ENCODE results near the gene RAMP3. TPM values are rescaled to one million over a fixed set of nuclear protein-coding genes. Genes with fewer than 3 reads are reported as not detected.

Gene RAMP3
- total and polyA plus RNA-seq, 9 of the 15 experiments (the other 6 are each of a cell fraction or from before 2014, with no cell fraction given), result not detected

- Histone ChIP-seq H3K4me1 (replicated peaks in 1 of 2; ENCODE audit: control insufficient read depth in 2 of 2, insufficient read depth in 2 of 2, low read length in 2 of 2) (peaks cover 0 to 8% of the 10 kb centered on the region in 2 experiments; a peak in 1 of 5 replicates), H2AFZ (ENCODE audit: low read depth, low read length) (no peak overlapping the region), H3K79me2 (ENCODE audit: control insufficient read depth, insufficient read depth, low read length) (no peaks in the 10 kb centered on the region), H4K20me1 (replicated peaks; ENCODE audit: control insufficient read depth, insufficient read depth, low read length) (no peaks in the 10 kb centered on the region), H3K27me3 (ENCODE audit: control insufficient read depth in 2 of 2, insufficient read depth in 2 of 2, low read length in 2 of 2) (peaks cover 27 to 55% of the 10 kb centered on the region in 2 experiments), H3K36me3 (ENCODE audit: control insufficient read depth, insufficient read depth, low read length) (no peaks in the 10 kb centered on the region), H3K9me3 (replicated peaks; ENCODE audit: control insufficient read depth, insufficient read depth, low read depth, low read length) (no peaks in the 10 kb centered on the region), H3K4me3 (no peak overlapping the region), H3K4me2 (ENCODE audit: insufficient read depth, low read length) (no peak overlapping the region), H3K9ac (ENCODE audit: insufficient read depth in 1 of 2, low read depth in 2 of 2, low read length in 2 of 2) (no peak overlapping the region), H3K27ac (ENCODE audit: extremely low read depth, low read depth, low read length) (no peak overlapping the region), H3K9me1 (ENCODE audit: control insufficient read depth, insufficient read depth, low read length) (no peaks in the 10 kb centered on the region)
- POLR2A ChIA-PET, result interaction anchor here (0.6 kb wide), 1 partner anchor 211 kb away, joined by 4 read pairs; no protein-coding TSS in a partner anchor
- no peak for ATAC-seq
- no peak for FAIRE-seq
- intact Hi-C loops (cut with micrococcal nuclease) (no loop called here), in situ Hi-C loops (cut with MboI) (loop anchor here (25.0 kb wide), 1 partner anchor 700 kb away; the partner anchor contains the start of gene CCDC201)
- no TSS peak for BruUV-seq (replicated peaks)
- 5% methylated on average over 2 of the region's 3 CpGs for WGBS (ENCODE audit: insufficient coverage, low coverage, missing lambda C conversion rate)
- DNase-seq (ENCODE audit: extremely low read depth in 1 of 4, low spot score in 3 of 4), result no peak
- CTCF ChIA-PET (ENCODE audit: low intra/inter-chr PET ratio), result no interaction called here
- TF ChIP-seq MCM5 (IDR thresholded peaks at IDR 0.05; ENCODE audit: low read depth) (no peak), KAT7 (CRISPR knock-in tag; IDR thresholded peaks at IDR 0.05; ENCODE audit: borderline replicate concordance) (no peak), HMGN3 (IDR thresholded peaks at IDR 0.05; ENCODE audit: borderline replicate concordance, extremely low read depth, insufficient read length, low read depth, low read length) (no peak), ZNF76 (CRISPR knock-in tag; IDR thresholded peaks at IDR 0.05; ENCODE audit: borderline replicate concordance) (no peak), EZH2 (IDR thresholded peaks at IDR 0.05; ENCODE audit: borderline replicate concordance, low read depth, low read length) (no peak), ZNF639 (CRISPR knock-in tag; conservative IDR thresholded peaks at IDR 0.05 in 1 of 2, IDR thresholded peaks at IDR 0.05 in 1 of 2) (no peak), CHAMP1 (IDR thresholded peaks at IDR 0.05) (no peak), ILF3 (IDR thresholded peaks at IDR 0.05; ENCODE audit: borderline replicate concordance) (no peak), ZNF518B (CRISPR knock-in tag; IDR thresholded peaks at IDR 0.05) (no peak), PCBP1 (IDR thresholded peaks at IDR 0.05; ENCODE audit: low read depth, low read length, poor library complexity, severe bottlenecking) (no peak), RAD51 (IDR thresholded peaks at IDR 0.05; ENCODE audit: borderline replicate concordance, low read depth) (no peak), E2F4 (CRISPR knock-in tag; IDR thresholded peaks at IDR 0.05; ENCODE audit: low read depth) (no peak)
Measured at GRCh38 chr7:45162311-45162845, 4.8 kb downstream of the RAMP3 start.
